GM12872 (cell line): Measurements from ENCODE around the gene ID2.

ENCODE experiments used
- CTCF ChIP-seq: IDR thresholded peaks from 3 replicates; pipeline ENCODE4 v1.5.1; 2011; ENCODE audit warnings: low read depth, mild to moderate bottlenecking, low read length, moderate library complexity; ENCODE audit not compliant: insufficient read depth

ID2 gene

GRCh38 chr2:8677646-8678592 is 3.9 kb upstream of the ID2 start:
- TF ChIP-seq CTCF, result no peak

GRCh38 chr2:8678731-8679566 is 2.9 kb upstream of the ID2 start:
- no peak for TF ChIP-seq CTCF

- TF ChIP-seq CTCF, result no peak
Measured at GRCh38 chr2:8679567-8679826, 2.4 kb upstream of the ID2 start.

- TF ChIP-seq CTCF, result no peak
Measured at GRCh38 chr2:8679827-8680731, 1.8 kb upstream of the ID2 start.

GRCh38 chr2:8680822-8681760 is 765 bp upstream of the ID2 start:
- no peak for TF ChIP-seq CTCF

GRCh38 chr2:8682719-8683667 is 1.1 kb downstream of the ID2 start:
- TF ChIP-seq CTCF, result no peak
